HG03108 (cell line): Measurements from ENCODE around the gene MPZL2.
A peak's percentile ranks its signal among the peaks of the same experiment; 100 is the strongest.

Experiments used
- ATAC-seq: cut with Tn5 transposase; IDR thresholded peaks from one replicate; pipeline ENCODE4 v1.9.1; 2021; ENCODE audit warnings: moderate library complexity; ENCODE audit not compliant: unreplicated experiment

MPZL2 gene

GRCh38 chr11:118243993-118244762 lies 19.9 kb downstream of the MPZL2 start:
- ATAC-seq: no peak

GRCh38 chr11:118243161-118243560 lies 20.9 kb downstream of the MPZL2 start:
- ATAC-seq: no peak

- no peak for ATAC-seq
These were observed 22.4 kb downstream of the MPZL2 start for GRCh38 chr11:118241764-118242098.

GRCh38 chr11:118240999-118241763 lies 22.9 kb downstream of the MPZL2 start:
- ATAC-seq: peak; percentile 83

- no peak for ATAC-seq
These were observed 24.4 kb downstream of the MPZL2 start for GRCh38 chr11:118239509-118240205.

- ATAC-seq: no peak
These were observed 25.2 kb downstream of the MPZL2 start for GRCh38 chr11:118238929-118239328.

- ATAC-seq: no peak
These were observed 25.7 kb downstream of the MPZL2 start for GRCh38 chr11:118238421-118238820.

- no peak for ATAC-seq
These were observed 27.9 kb downstream of the MPZL2 start for GRCh38 chr11:118236170-118236569.

- no peak for ATAC-seq
These were observed 29.3 kb downstream of the MPZL2 start for GRCh38 chr11:118234833-118235232.

GRCh38 chr11:118233850-118234249 lies 30.2 kb downstream of the MPZL2 start:
- no peak for ATAC-seq

GRCh38 chr11:118233377-118233776 lies 30.7 kb downstream of the MPZL2 start:
- no peak for ATAC-seq

GRCh38 chr11:118232659-118233058 lies 31.4 kb downstream of the MPZL2 start:
- ATAC-seq: no peak

GRCh38 chr11:118231461-118231860 lies 32.6 kb downstream of the MPZL2 start:
- no peak for ATAC-seq

GRCh38 chr11:118230088-118230487 lies 34.0 kb downstream of the MPZL2 start:
- ATAC-seq: no peak

GRCh38 chr11:118229274-118229847 lies 34.7 kb downstream of the MPZL2 start:
- ATAC-seq: no peak

GRCh38 chr11:118227865-118228785 lies 36.0 kb downstream of the MPZL2 start:
- peak; percentile 67 for ATAC-seq

- ATAC-seq: no peak
These were observed 37.3 kb downstream of the MPZL2 start for GRCh38 chr11:118226781-118227180.

- ATAC-seq: no peak
These were observed 37.8 kb downstream of the MPZL2 start for GRCh38 chr11:118226296-118226695.

- ATAC-seq: peak; percentile 54
These were observed 39.4 kb downstream of the MPZL2 start, which contains the start of gene JAML for GRCh38 chr11:118224511-118225188. JAML (minus strand) TSS chr11:118225011; CDS start chr11:118214866, 10,145 bp downstream.

- no peak for ATAC-seq
These were observed 40.1 kb downstream of the MPZL2 start for GRCh38 chr11:118223992-118224391.
